Activated CD4-positive, alpha-beta T cell treated with anti-CD3 and anti-CD28 coated beads, Interleukin-2, amount 10 ng/mL, durations not matched to agents 24 days and 14 days (primary cell): ENCODE measurements around the gene ST6GALNAC1. TPM values are rescaled to one million over a fixed set of nuclear protein-coding genes. Genes with fewer than 3 reads are reported as not detected.

Experiments used
- DNase-seq: peaks from one replicate; pipeline ENCODE4 v3.0.0; 2022
- H3K27ac Mint-ChIP-seq: one replicate; pipeline ENCODE4 v1.8.0; 2022; ENCODE audit warnings: mild to moderate bottlenecking, mixed read lengths
- H3K27me3 Mint-ChIP-seq: one replicate; pipeline ENCODE4 v1.8.0; 2022; ENCODE audit warnings: mixed read lengths
- H3K36me3 Mint-ChIP-seq: one replicate; pipeline ENCODE4 v1.8.0; 2022; ENCODE audit warnings: low read depth, mild to moderate bottlenecking, mixed read lengths
- H3K4me1 Mint-ChIP-seq: one replicate; pipeline ENCODE4 v1.8.0; 2021; ENCODE audit warnings: mixed read lengths
- H3K4me3 Mint-ChIP-seq: one replicate; pipeline ENCODE4 v1.8.0; 2022; ENCODE audit warnings: mild to moderate bottlenecking, moderate library complexity, mixed read lengths
- H3K9me3 Mint-ChIP-seq: one replicate; pipeline ENCODE4 v1.8.0; 2021; ENCODE audit warnings: mixed read lengths
- intact Hi-C: fragments of 100-400 bp; cut with micrococcal nuclease; formaldehyde crosslinking; loops from one replicate; pipeline ENCODE4 v1.15.1; 2023
- total RNA-seq: library from RNA; stranded (reverse); gene quantifications from 2 replicates; pipeline ENCODE4 v1.2.3, GENCODE V29; 2022

ST6GALNAC1 gene
- total RNA-seq, 1 donor from 2014 or later, result 0.35 TPM

- peaks cover 11% of the 10 kb centered on the region for H3K9me3 Mint-ChIP-seq
- H3K27me3 Mint-ChIP-seq, result peaks cover 13% of the 10 kb centered on the region
- peaks cover 2% of the 10 kb centered on the region for H3K36me3 Mint-ChIP-seq
- intact Hi-C loops, result loop anchor here (2.0 to 5.0 kb wide), 2 partner anchors 66 to 115 kb away; partner anchors contain the start of genes MFSD11 and SRSF2
- H3K4me1 Mint-ChIP-seq, result peaks cover 25% of the 10 kb centered on the region
- H3K27ac Mint-ChIP-seq, result peak overlapping the region; percentile 94
- DNase-seq, result peak; percentile 100
- H3K4me3 Mint-ChIP-seq, result peak overlapping the region; percentile 96
Observed at GRCh38 chr17:76671123-76671911, 27.8 kb upstream of the ST6GALNAC1 start.

GRCh38 chr17:76670718-76671122 is 27.2 kb upstream of the ST6GALNAC1 start:
- H3K9me3 Mint-ChIP-seq, result peaks cover 11% of the 10 kb centered on the region
- intact Hi-C loops, result loop anchor here (2.0 to 5.0 kb wide), 2 partner anchors 67 to 114 kb away; partner anchors contain the start of genes MFSD11 and SRSF2
- H3K4me1 Mint-ChIP-seq, result peaks cover 25% of the 10 kb centered on the region
- peak overlapping the region; percentile 94 for H3K27ac Mint-ChIP-seq
- H3K36me3 Mint-ChIP-seq, result peaks cover 2% of the 10 kb centered on the region
- peaks cover 15% of the 10 kb centered on the region for H3K27me3 Mint-ChIP-seq
- peak overlapping the region; percentile 96 for H3K4me3 Mint-ChIP-seq
- no peak for DNase-seq

- intact Hi-C loops, result loop anchor here (2.0 to 5.0 kb wide), 2 partner anchors 67 to 113 kb away; partner anchors contain the start of genes MFSD11 and SRSF2
- H3K36me3 Mint-ChIP-seq, result peaks cover 2% of the 10 kb centered on the region
Observed at GRCh38 chr17:76670020-76670717, 26.6 kb upstream of the ST6GALNAC1 start.

GRCh38 chr17:76667786-76668453 is 24.4 kb upstream of the ST6GALNAC1 start:
- Mint-ChIP-seq H3K4me1 (peaks cover 25% of the 10 kb centered on the region), H3K27ac (no peak overlapping the region), H3K9me3 (peaks cover 11% of the 10 kb centered on the region), H3K36me3 (peaks cover 2% of the 10 kb centered on the region), H3K4me3 (no peak overlapping the region), H3K27me3 (peaks cover 24% of the 10 kb centered on the region)
- no peak for DNase-seq
- intact Hi-C loops, result no loop called here

More at GRCh38 chr17:76670020-76670717, 26.6 kb upstream of the ST6GALNAC1 start:
- peaks cover 15% of the 10 kb centered on the region for H3K27me3 Mint-ChIP-seq
- H3K4me3 Mint-ChIP-seq, result peak overlapping the region; percentile 96
- H3K9me3 Mint-ChIP-seq, result peaks cover 11% of the 10 kb centered on the region
- DNase-seq, result peak; percentile 69
- peak overlapping the region; percentile 94 for H3K27ac Mint-ChIP-seq
- peaks cover 25% of the 10 kb centered on the region for H3K4me1 Mint-ChIP-seq

- peaks cover 2% of the 10 kb centered on the region for H3K36me3 Mint-ChIP-seq
- no peak overlapping the region for H3K27ac Mint-ChIP-seq
- peaks cover 11% of the 10 kb centered on the region for H3K9me3 Mint-ChIP-seq
- intact Hi-C loops, result no loop called here
- H3K27me3 Mint-ChIP-seq, result peaks cover 24% of the 10 kb centered on the region
- no peak for DNase-seq
- H3K4me3 Mint-ChIP-seq, result no peak overlapping the region
- peaks cover 22% of the 10 kb centered on the region for H3K4me1 Mint-ChIP-seq
Observed at GRCh38 chr17:76667491-76667755, 23.9 kb upstream of the ST6GALNAC1 start.

GRCh38 chr17:76660656-76661042 is 17.1 kb upstream of the ST6GALNAC1 start:
- Mint-ChIP-seq H3K4me3 (no peak overlapping the region), H3K27ac (no peak overlapping the region)

GRCh38 chr17:76659928-76660655 is 16.5 kb upstream of the ST6GALNAC1 start:
- peak overlapping the region; percentile 38 for H3K4me3 Mint-ChIP-seq
- H3K9me3 Mint-ChIP-seq, result no peaks in the 10 kb centered on the region
- H3K36me3 Mint-ChIP-seq, result peaks cover 1% of the 10 kb centered on the region
- peak; percentile 68 for DNase-seq
- peak overlapping the region; percentile 87 for H3K27ac Mint-ChIP-seq
- H3K4me1 Mint-ChIP-seq, result peaks cover 21% of the 10 kb centered on the region
- H3K27me3 Mint-ChIP-seq, result peaks cover 8% of the 10 kb centered on the region
- intact Hi-C loops, result no loop called here

More at GRCh38 chr17:76660656-76661042, 17.1 kb upstream of the ST6GALNAC1 start:
- no peaks in the 10 kb centered on the region for H3K9me3 Mint-ChIP-seq
- H3K4me1 Mint-ChIP-seq, result peaks cover 21% of the 10 kb centered on the region
- H3K36me3 Mint-ChIP-seq, result peaks cover 1% of the 10 kb centered on the region
- H3K27me3 Mint-ChIP-seq, result peaks cover 9% of the 10 kb centered on the region
- intact Hi-C loops, result no loop called here
- no peak for DNase-seq

- Mint-ChIP-seq H3K4me1 (peaks cover 21% of the 10 kb centered on the region), H3K4me3 (no peak overlapping the region), H3K9me3 (no peaks in the 10 kb centered on the region), H3K27me3 (no peaks in the 10 kb centered on the region), H3K27ac (no peak overlapping the region), H3K36me3 (peaks cover 1% of the 10 kb centered on the region)
- DNase-seq, result no peak
- intact Hi-C loops, result no loop called here
Observed at GRCh38 chr17:76658242-76658662, 14.7 kb upstream of the ST6GALNAC1 start.

GRCh38 chr17:76657505-76658241 is 14.1 kb upstream of the ST6GALNAC1 start:
- DNase-seq, result no peak
- H3K4me1 Mint-ChIP-seq, result peaks cover 21% of the 10 kb centered on the region
- H3K36me3 Mint-ChIP-seq, result peaks cover 1% of the 10 kb centered on the region
- intact Hi-C loops, result no loop called here
- H3K9me3 Mint-ChIP-seq, result no peaks in the 10 kb centered on the region
- no peaks in the 10 kb centered on the region for H3K27me3 Mint-ChIP-seq
- H3K4me3 Mint-ChIP-seq, result no peak overlapping the region
- H3K27ac Mint-ChIP-seq, result no peak overlapping the region

- H3K4me3 Mint-ChIP-seq, result no peak overlapping the region
- H3K27me3 Mint-ChIP-seq, result peaks cover 7% of the 10 kb centered on the region
- no peak overlapping the region for H3K27ac Mint-ChIP-seq
- H3K36me3 Mint-ChIP-seq, result peaks cover under 1% of the 10 kb centered on the region
- H3K4me1 Mint-ChIP-seq, result peaks cover 7% of the 10 kb centered on the region
- intact Hi-C loops, result no loop called here
- no peak for DNase-seq
- no peaks in the 10 kb centered on the region for H3K9me3 Mint-ChIP-seq
Observed at GRCh38 chr17:76654408-76654807, 10.9 kb upstream of the ST6GALNAC1 start.

GRCh38 chr17:76650504-76650903 is 6.9 kb upstream of the ST6GALNAC1 start:
- intact Hi-C loops, result no loop called here
- Mint-ChIP-seq H3K4me3 (no peak overlapping the region), H3K4me1 (no peaks in the 10 kb centered on the region), H3K9me3 (peaks cover 4% of the 10 kb centered on the region), H3K27me3 (peaks cover 13% of the 10 kb centered on the region), H3K27ac (no peak overlapping the region), H3K36me3 (peaks cover 3% of the 10 kb centered on the region)
- DNase-seq, result no peak

- H3K36me3 Mint-ChIP-seq, result peaks cover 3% of the 10 kb centered on the region
- peaks cover 6% of the 10 kb centered on the region for H3K4me1 Mint-ChIP-seq
- peaks cover 9% of the 10 kb centered on the region for H3K27me3 Mint-ChIP-seq
- DNase-seq, result no peak
- H3K27ac Mint-ChIP-seq, result no peak overlapping the region
- H3K9me3 Mint-ChIP-seq, result peaks cover 4% of the 10 kb centered on the region
- H3K4me3 Mint-ChIP-seq, result no peak overlapping the region
- intact Hi-C loops, result no loop called here
Observed at GRCh38 chr17:76646712-76647111, 3.2 kb upstream of the ST6GALNAC1 start.

- H3K4me1 Mint-ChIP-seq, result peaks cover 6% of the 10 kb centered on the region
- DNase-seq, result no peak
- H3K27ac Mint-ChIP-seq, result no peak overlapping the region
- H3K9me3 Mint-ChIP-seq, result peaks cover 4% of the 10 kb centered on the region
- H3K36me3 Mint-ChIP-seq, result peaks cover 3% of the 10 kb centered on the region
- no peak overlapping the region for H3K4me3 Mint-ChIP-seq
- intact Hi-C loops, result no loop called here
- H3K27me3 Mint-ChIP-seq, result peaks cover 9% of the 10 kb centered on the region
Observed at GRCh38 chr17:76645481-76645880, 1.9 kb upstream of the ST6GALNAC1 start.
